Measurements from ENCODE around the gene ACTG1.

The ACTG1 gene

DNA sequence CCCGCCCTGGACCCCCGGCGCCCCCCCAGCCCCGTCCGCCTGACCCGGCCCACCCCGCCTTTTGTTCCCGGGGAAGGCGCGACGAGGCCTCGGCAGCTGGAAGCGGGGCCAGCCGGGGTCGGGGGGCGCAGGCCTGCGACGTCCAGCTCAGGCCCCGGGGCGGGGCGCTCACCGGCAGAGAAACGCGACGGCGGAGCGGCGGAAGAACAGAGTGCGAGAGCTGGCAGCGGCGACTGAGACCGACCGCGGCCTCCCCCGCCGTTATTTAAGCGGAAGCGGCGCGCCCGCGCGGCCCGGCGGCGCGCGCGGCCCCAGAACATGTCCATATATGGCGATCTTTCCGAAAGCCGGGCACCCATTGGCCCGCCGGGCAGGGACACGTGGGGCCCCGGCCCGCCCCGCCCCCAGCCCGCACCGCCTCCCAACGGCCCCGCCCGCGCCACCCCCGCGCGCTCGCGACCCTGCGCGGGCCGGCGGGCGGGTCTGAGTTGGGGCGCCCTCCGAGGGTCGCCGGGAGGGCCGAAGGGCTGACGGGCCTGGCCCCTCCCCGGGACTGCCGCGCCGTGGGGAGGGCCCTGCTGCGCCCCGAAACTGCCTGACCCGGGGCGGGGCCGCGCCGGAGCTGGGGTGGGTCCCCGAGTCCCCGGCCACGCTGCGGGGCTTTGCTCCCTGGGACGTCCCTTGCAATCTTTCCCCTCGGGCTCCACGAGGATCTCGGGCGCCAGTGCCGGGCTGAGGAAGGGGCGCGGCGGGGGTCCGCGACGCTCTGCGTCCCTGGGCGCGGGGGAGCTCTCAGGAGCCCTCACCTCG lies at the start of gene ACTG1:
Gene ACTG1, minus strand, starts transcription at position 238 of the 810 bp plus-strand sequence. CDS start 445 bp downstream, outside the sequence.
- DNase-seq: peak; percentile 94

DNA sequence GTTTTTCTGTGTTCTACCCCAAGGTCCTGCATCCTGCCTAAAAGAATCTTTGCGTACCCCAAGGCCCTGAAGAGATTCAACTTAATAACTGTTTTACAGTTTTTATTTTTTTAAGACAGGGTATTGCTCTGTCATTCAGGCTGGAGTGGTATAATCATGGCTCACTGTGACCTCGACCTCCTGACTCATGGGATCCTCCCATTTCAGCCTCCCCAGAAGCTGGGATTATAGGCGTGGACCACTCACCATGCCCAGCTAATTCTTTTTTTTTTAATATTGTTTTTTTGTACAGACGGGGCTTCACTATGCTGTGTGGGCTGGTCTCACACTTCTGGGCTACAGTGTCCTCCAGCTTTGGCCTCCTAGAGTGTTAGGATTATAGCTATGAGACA lies 48.9 kb upstream of the ACTG1 start:
- DNase-seq: no peak

DNA sequence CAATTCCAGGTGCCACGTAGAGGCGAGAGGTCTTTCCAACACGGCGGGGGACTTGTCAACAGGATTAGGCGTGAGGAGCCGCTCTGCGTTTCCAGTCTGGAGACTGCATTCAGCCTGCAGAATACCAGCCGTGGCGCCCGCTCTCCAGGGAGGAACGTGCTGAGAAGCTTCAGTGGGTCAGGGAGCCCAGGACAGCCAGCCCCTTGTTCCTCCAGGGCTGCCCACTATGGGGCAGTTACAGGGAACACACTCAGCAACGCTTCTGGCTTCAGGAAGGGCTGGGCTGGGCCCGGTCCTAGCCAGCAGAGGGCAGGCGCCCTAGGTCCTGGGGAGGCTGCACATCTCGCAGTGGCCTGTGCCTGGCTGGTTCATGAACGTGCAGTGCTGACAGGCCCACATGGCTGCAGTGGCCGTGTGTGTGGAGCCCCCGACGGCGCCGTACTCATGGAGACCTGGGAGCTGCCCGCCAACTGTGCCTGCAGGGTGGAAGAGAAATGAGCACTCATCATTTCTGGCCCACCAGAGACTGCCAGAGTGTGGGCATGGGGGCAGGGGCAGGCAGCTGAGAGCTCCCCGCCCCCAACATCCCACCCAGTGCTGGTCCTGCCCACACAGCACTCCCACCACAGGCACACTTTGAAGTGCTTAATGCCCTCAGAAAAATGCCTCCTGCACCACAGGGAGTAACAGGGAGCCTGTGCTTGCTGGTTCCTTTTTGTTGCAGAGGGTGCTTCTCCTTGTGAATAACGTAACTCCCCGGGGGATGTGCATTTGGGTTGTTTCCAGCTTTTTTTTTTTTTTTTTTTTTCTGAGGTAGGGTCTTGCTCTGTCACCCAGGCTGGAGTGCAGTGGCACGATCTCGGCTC lies 46.6 kb upstream of the ACTG1 start:
- DNase-seq: no peak

DNA sequence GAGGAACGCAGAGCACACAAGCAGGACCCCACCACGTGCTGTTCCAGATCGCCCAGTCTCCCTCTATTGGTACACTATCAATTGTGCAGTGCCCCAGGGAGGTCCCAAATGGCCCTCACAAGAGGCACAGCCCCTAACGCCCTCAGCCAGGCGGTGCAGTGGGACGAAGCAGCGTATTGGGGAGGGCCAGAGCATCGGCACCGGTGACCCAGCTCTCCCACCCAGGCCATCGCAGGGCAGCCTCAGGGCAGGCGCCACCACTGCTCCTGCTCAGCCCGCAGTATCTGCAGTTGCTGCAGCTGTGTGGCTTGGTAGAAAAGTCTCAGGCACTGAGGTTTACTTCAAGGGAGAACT lies 45.5 kb upstream of the ACTG1 start:
- DNase-seq: no peak

DNA sequence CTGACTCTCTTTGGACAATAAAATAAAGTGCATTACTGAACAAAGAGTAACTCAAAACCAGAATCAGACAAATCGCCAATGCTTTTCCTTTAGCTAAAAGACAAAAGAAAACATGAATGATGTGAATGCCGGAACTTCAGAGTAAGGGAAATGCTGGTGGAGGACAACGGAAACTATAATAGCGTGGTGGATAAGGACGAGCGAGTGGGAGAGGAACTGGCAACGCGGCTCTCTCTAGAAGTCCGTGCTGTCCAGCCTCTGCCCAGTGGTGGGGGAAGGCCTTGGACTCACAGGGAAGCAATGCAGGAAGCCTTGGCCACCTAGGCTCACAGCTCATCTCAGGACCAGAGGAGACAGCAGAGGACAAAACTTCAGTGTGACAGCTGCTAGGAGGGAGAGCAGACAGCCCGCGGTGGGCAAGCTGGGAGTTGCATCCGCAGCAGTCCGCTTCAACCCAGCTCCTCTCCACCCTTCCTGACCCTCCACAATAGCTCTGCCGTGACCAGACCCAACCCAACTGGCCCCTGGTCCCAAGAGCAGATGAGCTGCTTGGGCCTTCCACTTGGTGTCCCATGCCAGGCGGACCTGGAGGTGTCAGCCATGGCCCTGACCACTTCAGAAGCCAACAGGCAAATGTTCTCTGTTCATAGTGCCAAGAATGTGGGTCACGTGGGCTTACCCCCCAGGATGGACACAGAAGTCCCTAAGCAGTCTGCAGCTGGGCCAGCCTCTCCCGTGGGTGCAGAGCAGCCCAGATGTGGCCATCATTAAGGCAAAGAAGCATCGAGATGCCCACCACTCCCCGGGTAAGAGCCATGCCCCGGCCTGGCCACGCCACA lies 44.9 kb upstream of the ACTG1 start:
- no peak for DNase-seq

DNA sequence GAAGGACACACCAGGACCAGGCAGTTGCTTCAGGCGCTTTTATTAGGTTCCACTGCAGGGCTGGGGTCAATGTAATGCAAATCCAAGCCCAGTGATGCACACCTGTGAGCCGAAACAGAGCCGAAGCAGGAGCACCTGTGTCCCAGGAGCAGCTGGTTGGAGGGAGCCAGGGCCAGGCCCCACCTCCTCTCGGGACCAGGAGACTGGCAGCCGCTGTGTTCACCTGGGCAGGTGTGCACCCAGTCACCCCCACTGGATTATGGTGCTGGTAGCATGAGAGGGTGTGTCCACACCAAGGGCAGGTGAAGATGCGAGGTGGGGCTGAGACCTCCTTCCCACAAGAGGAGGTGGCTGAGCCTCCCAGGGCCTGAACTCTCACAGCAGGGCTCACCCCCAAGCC lies 44.3 kb upstream of the ACTG1 start:
- DNase-seq: peak; percentile 57

DNA sequence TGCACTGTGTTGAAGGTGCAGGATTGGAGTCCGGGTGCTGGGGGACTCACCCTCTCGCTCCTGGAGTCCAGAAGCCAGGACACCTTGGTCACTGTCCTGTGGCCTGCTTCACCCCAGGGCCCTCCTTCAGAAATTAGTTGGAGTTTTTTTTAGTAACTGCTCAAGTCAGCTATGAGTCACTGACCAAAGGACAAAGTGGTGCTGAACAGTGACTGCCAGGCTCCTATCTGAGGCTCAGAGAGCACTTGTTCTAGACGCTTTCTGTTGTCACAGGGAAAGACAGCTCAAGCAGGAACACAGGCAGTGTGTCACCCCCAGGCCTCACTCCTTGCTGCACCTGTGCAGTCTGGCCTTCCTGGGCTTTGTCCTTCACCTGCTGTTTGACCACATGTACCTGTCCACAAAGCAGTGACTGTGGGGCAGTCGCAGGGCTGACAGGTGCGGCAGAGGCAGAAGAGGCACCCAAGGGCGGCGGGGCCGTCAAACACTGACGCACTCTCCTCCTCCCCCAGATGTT lies 43.6 kb upstream of the ACTG1 start:
- peak; percentile 68 for DNase-seq

DNA sequence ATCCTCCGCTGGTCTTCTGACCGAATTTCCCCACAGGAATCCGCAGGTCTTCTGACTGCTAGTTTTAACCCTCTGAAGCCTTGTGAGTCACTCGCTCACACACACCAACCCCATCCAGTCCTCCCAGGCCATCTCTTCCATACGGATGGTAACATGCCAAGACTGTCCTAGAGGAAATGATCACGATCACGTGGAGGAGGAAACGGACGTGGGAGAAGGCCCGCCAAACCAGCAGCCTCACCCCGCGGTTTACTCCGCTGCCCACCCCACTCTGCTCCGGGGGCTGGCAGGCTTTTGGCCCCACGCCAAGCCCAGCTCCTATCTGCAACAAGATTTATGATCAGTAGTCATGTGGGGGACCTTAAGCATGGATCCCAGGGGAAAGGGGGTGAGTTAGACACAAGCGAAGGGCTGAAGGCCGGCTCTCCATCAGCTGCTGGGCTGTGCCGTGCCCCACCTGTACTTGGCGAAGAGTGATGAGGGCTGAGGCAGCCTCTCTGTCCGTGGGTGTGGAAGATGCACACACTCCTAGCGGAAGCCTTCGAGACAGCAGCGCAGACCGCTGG lies 41.1 kb upstream of the ACTG1 start:
- DNase-seq: no peak

DNA sequence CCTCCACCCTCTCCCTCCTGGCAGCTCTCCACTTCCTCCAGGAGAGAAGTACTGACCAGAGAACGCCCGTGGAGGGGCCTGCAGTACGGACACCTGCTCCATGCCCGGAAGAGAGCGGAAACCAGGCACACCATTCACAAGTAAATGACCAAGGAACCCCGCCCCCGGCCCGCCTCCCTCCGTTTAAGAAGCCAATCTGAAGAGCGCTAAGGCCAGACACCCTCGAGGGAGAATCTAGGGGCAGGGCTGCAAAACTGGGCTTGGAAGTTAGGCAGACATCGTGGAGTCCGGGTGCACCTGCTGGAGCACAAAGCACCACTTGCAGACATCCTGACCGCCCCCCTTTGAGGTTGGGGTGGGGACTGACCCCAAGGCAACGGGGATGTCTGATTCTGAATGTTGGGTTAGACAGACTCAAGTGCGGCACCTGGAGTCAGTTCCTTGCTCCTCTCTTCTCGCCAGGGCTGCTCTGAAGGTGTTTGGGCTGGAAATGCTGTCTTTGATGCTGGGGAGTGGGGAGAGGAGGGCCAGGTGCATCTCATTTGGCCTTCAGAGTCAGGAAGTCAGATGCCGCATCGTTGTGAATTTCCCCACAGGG lies 40.5 kb upstream of the ACTG1 start:
- DNase-seq: peak; percentile 96

DNA sequence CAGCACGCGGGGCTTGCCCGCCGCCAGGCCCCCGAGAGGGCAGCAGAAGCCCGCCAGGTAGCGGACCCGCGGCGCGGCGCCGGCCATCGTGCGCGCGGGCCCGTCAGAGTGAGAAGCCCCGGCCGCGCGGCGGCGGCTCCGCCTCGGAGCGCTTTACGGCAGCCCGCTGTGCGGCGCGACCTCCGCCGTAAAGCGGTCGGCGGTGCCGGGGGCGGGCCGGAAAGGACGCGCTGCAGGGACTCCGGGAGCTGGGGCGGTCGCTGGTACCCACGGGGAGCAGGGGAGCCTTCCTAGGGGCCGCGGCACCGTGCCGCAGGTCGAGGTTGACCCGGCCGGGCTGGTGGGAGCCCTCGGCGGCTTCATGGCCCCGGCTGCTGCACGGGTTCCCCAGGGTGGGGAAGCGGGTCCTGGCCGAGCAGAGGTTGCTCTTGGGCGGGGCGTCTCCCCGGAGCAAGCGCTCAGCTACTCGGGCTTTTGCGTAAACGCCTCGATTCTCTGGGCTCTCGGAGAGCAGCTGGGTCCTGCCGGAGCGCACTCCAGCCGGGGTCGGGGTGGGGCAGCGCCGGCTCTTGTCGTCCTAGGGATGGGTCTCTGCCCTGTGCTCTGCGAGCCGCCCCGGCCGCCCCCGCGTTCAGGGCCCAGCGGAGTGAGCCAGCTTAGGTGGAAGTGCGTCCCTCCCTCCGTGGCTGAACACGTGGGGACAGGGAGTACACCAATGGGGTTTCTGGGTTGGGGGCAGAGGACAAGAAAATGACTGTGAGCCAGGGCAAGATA lies 39.8 kb upstream of the ACTG1 start, which contains the start of gene FAAP100:
Gene FAAP100, minus strand, starts transcription at position 110 of the 774 bp plus-strand sequence. Its CDS starts 23 bp downstream, at position 87.
- peak; percentile 79 for DNase-seq

DNA sequence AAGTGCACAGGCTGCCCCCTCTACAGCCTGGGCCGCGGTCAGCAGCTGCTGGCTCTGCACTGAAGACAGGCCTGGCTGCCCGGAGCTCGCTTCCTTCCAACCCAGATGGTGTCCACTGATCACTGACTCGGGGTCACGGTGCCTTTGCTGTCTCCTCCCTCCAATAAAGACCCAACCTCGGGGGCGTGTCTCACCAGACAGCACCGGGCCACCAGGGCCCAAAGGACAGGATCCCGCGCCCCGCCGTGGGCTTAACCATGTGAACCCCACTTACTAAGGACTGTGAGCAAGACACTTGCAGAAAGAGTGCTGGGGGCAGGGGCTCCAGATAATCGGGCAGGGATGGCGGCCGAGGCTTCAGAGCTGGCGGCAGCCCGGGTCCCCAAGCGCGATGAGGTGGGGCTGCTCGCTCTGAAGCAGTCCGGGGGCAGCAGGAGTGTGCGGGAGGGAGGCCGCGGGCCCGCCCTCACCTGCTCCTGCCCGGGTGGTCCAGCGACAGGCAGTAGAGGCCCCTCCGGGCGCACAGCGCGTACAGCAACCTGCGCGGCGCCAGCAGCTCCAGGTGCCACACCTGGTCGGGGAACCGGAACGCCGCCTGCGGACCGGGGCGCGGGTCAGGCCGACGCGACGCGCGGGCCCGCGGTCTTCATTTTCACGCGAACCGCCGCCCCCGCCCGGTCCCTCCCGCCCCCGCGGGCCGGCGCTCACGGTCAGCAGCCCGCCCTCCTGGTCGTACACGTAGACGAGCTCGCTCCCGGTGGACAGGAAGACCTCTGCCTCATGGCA lies 39.1 kb upstream of the ACTG1 start:
- peak; percentile 57 for DNase-seq

DNA sequence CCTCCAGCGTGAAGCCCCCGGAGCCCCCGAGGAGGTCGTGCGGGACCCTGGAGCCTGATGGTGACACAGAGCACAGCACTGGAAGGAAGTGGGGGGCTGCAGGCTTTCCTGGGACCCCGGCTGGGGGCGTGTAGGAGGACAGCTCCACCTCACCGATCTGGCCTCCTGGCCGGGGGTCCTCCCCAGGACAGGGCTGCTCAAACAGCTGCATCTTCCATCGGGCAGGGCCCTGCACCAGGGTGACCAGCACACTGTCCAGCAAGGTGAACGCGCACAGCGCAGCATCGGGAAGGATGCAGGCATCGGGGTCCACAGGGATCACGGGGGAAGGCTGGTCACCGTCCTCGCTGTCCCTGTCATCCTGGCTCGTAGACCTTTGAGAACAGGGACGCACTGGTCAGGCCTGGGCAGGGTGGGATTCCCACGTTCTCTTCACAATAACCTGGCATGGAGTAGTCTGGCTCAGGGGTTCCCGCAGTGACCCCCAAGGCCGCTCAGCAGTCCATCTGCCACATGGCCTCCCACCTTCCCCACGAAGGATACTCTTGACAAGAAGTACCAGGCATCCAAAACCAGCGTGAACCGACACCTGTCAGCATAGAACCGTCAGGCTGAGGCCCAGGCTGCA lies 38.3 kb upstream of the ACTG1 start:
- DNase-seq: no peak

DNA sequence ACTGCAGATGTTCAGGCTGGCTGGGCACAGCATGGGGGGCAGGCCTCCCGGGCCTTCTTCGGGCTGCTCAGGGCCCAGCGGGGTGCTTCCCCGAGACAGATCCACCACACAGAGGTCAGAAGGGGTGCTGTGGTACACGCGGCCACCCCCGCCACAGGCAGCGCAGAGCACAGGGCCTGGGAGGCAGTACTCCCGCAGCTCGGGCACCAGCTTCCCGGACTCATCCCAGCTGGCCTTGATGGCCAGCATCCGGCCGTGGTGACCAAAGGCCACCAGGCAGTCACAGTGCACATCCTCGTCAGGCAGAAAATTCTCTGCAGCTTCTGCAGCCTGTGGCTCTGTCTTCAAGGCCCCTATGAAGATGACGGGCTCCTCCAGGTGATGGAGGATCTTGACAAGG lies 37.7 kb upstream of the ACTG1 start:
- DNase-seq: no peak

DNA sequence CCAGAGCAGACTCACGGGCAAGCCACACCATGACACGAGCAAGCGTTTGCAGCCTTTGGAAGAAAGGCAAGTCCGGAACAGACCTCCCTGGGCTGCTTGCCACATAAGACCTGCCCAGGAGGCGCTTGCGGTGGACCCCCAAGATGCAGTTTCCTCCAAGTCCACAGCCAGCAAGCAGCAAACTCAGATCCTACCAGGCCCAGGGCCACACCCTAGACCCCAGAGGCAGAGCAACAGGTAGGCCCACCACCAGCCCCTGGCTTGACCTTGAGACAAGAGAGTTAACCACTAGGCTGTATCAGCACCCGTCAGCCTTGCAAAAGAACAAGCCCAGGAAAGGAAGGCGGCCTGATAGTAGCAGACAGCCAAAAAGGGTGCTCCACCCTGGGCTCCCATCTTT lies 37.2 kb upstream of the ACTG1 start:
- DNase-seq: no peak

DNA sequence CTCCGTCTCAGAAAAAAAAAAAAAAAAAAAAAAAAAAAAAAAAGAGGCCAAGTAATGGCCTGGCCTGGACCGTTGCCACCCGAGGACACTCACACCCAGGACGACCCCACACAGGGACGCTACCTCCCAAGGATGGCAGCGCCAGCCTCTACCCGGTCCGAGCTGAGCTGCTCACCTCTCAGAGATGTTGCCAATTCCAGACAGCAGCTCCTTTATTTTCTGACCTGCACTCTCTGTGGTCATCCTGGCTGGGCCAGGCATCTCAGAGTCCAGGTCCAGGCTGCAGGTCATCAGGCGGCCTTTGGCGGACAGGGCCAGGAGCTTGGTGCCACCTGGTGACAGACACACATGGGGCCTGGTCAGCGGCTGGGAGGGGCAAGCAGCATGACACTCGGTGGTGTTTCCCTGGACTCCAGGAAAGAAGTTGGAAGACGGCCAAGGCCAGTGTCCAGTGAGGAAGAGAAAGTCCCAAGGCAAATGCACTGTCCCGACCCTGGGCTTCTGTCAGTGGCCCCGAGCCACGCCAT lies 36.5 kb upstream of the ACTG1 start:
- no peak for DNase-seq

DNA sequence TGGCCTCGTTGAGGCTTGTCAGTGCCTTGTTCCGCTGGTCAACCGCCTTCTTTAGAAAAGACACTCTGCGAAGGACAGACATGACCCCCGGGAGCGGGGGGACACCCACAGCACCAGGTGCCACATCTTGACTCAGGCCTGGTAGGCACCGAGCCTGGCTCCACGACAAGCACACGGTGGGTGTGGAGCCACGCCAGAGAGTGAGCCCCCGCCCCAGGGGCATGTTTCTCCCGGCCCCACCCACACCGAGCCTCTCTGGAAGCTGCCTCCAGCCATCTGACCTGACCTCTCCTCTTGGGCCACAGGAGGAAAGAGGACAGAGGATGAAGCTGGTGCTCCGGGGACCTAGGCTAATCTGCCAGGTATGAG lies 35.0 kb upstream of the ACTG1 start:
- no peak for DNase-seq

DNA sequence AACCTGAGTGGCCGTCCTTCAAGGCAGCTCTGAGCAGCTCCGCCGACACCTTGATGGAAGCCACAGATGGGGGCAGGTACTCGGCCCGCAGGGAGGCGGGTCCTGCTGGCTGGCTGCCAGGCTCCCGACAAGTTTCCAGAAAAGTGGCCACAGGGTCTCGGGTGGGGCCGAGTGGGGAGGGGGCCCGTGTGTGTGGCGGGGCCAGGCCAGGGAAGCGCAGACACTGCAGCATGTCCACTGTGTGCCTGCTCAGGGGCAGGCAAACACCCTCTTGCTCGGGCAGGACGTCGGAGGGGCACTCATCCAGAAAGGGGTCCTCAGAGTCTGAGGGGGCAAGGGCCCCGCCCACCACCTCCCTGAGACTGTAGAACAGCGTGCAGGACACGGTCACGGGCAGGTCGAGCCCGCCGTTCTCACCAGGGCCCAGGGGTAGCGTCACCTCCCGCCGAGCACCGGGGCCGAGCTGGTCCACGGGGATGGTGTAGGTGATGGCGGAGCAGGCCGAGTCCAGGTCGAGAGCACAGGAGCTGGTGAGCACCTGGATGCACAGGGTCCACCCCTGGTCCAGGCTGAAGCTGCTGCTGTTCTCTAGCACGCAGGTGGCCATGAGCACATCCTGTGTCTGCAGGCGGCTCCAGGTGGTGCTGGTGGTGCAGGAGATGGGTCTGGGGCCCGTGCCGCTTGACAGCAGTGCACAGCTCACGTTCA lies 34.5 kb upstream of the ACTG1 start:
- DNase-seq: no peak

DNA sequence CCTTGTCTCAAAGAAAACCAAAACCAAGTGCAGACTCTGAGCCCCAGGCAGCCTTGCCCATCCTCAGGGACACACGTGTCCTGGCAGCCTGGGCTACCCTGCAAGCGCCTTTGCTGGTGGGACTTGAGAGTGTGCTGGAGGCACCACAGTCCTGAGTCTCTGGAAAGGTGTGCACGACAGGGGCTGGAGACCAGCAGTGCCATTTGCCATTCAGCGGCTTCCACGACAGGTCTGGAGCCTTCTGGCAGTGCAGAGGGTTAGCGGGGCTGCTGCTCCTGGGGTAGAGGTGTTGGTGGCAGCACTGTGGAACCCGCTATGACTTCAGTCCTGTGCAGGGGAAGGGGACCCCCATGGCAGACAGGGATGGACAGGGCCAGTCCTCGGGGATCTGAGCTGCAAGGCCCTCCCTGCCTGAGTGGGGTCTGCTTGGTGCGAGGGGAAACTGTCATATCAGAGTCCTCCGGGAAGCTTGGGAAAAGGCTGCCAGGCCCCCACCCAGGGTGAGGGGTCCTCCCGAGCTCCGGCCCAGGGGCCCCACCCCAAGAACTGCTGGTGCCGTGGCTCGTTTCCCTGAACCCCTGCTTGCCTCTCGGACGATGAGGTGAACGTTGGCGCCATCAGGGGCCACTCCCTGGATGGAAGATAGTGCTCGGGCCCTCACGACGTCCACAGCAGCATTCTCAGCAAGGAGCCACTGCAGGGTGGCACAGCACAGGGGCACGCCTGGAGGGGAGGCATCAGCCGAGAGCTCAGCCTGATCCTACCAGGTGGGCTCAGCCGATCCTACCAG lies 32.8 kb upstream of the ACTG1 start:
- DNase-seq: no peak
